Occipital lobe (tissue), 2 donors: Measurements from ENCODE around the gene DOCK7. TPM values are rescaled to one million over a fixed set of nuclear protein-coding genes. Genes with fewer than 3 reads are reported as not detected.
"Not testable (repeated sequence)": the region's sequence is repeated elsewhere in the genome, so short reads cannot be mapped to it uniquely, and the experiment has no call there.

Experiments used
- DNase-seq: peaks from one replicate; lab custom pipeline; 2025; lab: John Stamatoyannopoulos, UW
- total RNA-seq: library from RNA; depleted of rRNA; stranded (reverse); fragments of >200 nt; gene quantifications from one replicate; pipeline ENCODE4 v1.2.3, GENCODE V29; 2014

Gene DOCK7
- total RNA-seq, 1 donor from 2014 or later, result 224 TPM

DNA sequence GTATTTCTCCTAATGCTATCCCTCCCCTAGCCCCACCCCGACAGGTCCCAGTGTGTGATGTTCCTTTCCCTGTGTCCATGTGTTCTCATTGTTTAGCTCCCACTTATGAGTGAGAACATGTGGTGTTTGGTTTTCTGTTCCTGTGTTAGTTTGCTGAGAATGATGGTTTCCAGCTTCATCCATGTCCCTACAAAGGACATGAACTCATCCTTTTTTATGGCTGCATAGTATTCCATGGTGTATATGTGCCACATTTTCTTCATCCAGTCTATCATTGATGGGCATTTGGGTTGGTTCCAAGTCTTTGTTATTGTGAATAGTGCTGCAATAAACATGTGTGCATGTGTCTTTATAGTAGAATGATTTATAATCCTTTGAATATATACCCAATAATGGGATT, 77.6 kb downstream of the DOCK7 start:
- DNase-seq, result not testable (repeated sequence)

DNA sequence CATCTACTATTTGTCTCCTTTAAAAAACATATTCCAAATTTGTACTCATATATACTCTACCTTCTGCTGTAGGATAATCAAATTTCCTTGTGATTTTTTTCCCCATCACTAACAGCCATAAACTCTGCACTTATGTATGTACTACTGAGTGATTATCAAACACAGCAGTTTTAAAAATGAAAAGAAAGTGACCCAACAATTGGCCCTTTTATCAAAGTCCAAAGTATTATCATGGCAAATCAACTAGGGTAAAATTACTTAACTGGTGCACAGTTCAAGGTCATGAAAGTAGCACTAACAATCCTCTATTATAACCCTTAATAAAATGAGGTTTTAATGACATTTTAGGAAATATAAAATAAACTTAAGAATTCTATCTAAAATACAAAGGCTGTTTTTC, 79.3 kb downstream of the DOCK7 start:
- DNase-seq, result no peak

DNA sequence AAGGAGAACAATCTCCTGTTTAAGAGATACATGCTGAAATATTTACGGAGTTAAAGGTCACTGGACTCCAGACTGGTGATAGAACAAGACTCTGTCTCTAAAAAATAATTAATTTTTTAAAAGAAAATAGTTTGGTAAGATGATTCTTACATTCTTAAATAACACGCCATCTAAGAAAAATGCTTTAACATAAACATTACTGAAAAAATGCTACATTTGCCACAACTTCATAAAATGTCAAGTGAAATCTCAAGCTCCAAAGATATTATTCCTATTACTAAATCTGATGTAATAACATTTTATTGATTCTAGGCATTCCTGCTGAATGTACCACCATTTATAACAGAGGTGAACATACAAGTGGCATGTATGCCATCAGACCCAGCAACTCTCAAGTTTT, 86.7 kb downstream of the DOCK7 start:
- DNase-seq, result no peak

DNA sequence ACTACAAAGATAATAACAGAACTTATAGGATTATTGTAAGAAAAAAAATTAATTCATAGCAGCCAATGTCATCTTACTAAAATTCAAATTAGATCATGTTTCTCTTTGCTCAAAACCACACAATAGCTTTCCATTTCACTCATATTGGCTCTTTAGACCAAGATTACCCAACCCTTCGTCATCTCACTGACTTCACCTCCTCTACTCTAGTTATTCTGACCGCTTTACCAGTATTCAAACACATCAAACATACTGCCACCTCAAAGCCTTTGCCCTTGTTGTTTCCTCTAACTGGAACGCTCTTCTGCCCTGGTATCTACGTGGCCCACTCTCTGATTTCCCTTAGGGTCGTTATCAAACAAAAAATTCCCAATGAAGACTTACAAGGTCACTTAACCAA, 89.1 kb downstream of the DOCK7 start:
- DNase-seq, result no peak

DNA sequence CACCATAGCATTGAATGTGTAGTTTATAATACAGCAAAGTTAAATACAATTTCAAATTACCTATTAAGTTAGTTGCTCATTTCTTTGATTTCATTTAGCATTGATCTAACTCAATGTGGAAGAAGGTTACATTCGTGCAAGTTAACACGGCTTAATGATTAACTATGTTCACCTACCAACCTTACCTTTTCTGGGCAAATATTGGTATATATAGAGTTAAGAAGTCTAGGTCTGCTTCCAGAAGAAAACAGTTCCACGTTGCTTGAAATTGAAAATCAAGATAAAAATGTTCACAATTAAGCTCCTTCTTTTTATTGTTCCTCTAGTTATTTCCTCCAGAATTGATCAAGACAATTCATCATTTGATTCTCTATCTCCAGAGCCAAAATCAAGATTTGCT, 90.9 kb downstream of the DOCK7 start, which contains the start of gene ANGPTL3:
TSS of gene ANGPTL3 (plus strand) at position 240 of the 400 bp plus-strand sequence. CDS start at position 287, 47 bp downstream.
- no peak for DNase-seq

DNA sequence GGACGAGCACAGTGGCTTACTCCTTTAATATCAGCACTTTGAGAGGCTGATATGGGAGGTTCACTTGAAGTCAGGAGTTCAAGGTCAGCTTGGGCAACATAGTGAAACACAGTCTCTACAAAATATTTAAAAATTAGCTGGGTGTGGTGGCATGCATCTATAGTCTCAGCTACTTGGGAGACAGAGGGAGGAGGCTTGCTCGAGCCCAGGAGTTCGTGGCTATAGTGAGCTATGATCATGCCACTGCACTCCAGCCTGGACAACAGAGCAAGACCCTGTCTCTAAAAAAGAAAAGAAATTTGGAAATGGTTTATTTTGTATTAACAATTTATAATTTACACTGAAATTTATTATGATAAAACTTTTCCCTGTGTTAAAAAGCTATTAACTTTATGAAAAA, 92.5 kb downstream of the DOCK7 start:
- DNase-seq, result no peak

DNA sequence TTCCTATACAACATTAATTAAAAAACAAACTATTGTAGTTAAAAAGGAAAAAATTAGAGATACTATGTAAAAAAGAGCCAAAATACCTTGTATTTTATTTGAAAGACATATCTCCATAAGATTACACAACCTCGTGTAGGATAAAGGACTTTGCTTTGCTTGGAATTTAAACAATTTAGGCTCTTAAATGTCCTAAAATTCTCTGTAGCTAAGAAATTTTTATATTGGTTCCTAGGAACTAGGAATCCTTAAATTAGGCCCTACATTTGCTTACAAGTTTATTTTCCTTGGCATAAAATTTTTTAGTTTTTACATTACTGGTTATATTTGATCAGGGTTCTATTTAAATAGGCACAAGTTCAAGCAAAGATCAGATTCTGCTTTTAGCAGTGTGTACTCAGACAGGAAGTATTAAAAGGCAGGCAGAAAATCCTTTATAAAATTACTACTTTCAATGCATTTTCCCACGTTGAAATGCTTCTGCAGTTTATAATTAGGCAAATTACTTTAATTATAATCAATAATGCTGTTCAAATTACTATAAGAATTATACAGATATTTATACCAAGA, 94.3 kb downstream of the DOCK7 start:
- DNase-seq, result no peak

DNA sequence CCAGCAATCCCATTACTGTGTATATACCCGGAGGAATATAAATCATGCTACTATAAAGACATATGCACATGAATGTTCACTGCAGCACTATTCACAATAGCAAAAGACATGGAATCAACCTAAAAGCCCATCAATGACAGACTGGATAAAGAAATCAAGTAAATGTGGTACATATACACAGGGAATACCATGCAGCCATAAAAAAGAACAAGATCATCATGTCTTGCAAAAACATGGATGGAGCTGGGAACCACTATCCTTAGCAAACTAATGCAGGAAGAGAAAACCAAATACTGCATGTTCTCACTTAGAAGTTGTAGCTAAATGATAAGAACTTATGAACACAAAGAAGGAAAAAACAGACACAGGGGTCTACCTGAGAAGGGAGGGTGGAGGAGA, 97.2 kb downstream of the DOCK7 start:
- no peak for DNase-seq

GRCh38 chr1:62590255-62590969, 97.8 kb downstream of the DOCK7 start:
- DNase-seq, result no peak

DNA sequence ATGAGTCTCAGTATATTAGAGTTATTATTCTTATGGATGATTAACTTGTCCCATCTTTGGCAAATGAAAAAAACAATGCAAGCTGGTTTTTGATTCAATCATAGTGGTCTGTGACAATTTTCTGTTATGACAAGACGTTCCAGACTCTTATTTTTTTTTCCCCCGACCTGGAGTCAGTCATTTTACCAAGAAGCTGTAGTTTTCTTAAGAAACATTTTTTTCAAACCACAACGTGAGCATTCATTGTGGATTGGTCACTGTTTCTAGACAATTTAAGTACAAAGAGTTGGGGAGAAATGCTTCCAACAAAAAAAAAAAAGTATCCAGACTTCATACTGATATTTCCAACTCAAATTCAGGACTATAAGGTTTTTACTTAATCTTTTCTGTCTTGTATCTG, 98.9 kb downstream of the DOCK7 start:
- DNase-seq, result no peak

DNA sequence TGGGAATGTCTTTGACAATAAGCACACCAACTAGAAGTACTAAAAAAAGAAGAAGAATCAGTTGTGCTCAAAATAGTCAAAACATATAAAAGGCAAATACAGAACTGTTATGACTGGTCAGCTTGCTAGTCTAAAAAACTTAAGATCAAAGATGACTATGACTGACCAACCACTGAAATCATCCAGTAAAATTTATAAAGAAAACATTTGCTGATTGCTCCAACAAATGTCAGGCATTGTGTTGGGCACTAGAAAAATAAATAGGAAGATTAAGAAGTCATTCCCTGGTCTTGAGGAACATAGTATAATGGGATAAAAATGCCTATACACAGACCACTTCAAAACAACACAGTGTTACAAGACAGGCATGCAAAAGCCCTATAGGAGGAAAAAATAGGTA, 100.2 kb downstream of the DOCK7 start:
- DNase-seq, result no peak

DNA sequence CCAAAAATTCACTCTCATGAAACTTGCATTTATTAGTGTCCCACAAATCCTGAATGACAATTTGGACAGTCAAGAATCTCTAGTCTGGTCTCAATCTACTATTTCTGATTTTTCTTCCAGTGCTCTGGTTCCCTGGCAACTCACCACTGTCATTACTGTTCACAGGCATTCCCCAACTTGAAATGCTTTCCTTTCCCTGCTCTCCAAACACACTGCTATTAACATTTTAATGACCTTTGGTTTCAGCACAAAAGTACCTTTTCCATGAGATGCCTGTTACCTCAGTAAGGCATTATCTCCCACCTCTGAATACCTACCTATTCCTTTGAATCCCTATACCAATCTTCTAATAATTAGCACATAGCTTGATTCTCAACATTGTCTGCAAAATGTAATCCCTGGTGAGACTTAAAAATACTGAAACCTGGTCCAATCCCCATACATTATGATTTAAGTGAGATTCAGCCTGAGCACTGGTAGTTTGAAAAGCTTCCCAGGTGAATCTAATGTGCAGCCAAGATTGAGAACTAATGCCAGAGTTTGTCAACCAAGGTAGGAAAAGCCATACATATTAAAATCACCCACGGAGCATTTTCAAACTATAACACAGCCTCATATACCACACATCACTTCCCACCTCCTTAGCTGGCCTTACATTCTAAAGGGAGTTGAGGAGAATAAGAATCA, 102.6 kb downstream of the DOCK7 start:
- no peak for DNase-seq

- DNase-seq, result no peak
Observed at GRCh38 chr1:62573675-62574074, 114.5 kb downstream of the DOCK7 start.

DNA sequence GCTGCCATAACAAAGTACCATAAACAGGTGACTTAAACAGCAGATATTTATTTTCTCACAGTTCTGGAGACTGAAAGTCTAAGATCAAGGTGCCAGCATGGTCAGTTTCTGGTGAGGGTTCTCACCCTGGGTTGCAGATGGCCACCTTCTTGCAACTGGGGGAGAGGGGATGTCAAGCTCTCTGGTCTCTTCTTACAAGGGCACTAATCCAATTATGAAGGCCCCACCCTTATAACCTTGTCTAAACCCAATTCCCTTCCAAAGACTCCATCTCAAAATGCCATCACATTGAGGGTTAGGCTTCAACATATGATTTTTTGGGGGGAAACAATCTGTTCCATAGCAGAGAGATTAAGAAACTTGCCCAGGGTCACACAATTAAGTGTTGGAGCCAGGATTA, 115.7 kb downstream of the DOCK7 start:
- no peak for DNase-seq

GRCh38 chr1:62571517-62571916, 116.7 kb downstream of the DOCK7 start:
- DNase-seq, result not testable (repeated sequence)

DNA sequence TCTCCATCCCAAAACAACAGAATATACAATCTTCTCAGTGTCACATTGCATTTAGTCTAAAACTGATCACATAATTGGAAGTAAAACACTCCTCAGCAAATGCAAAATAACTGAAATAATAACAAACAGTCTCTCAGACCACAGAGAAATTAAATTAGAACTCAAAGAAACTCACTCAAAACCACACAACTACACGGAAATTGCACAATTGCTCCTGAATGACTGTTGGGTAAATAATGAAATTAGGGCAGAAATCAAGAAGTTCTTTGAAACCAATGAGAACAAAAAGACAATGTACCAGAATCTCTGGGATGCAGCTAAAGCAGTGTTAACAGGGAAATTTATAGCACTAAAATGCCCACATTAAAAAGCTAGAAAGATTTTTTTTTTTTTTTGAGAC, 120.3 kb downstream of the DOCK7 start:
- not testable (repeated sequence) for DNase-seq

GRCh38 chr1:62567182-62567581, 121.0 kb downstream of the DOCK7 start:
- DNase-seq, result not testable (repeated sequence)

DNA sequence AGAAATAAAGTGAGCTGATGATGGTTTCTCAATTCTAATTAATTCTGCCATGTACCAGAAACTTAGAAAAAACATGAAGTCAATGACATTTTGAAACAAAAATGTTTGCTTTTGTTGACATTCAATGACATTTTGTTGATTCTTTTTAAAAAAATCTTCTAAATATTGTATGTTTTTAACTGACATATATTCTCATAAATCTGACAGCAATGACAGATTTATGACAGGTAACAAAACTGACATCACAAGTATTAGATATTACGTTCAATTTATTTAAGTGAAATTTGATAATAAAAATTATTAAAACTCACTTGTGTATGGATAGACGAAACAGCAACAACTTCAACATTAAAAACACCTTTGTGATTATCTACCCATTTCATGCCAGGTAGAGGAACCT, 126.9 kb downstream of the DOCK7 start:
- no peak for DNase-seq

DNA sequence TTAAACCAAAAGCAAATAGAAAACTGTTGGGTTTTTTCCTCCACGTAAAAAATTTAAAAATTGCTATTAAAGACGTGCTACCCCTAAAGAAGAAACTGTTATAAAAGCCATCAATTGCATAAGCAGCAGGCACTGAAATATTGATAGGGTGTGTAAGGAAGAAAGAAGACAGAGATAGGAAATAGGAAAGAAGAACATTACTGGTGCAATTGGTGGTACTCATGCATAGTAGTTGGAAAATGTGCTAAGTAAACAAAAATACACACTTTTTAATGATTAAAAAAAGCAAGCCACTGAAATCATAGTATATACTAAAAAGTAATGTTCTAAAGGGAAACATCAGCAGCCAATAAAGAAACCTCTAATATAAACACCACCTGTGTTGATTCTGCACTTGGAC, 143.6 kb downstream of the DOCK7 start:
- DNase-seq, result no peak

DNA sequence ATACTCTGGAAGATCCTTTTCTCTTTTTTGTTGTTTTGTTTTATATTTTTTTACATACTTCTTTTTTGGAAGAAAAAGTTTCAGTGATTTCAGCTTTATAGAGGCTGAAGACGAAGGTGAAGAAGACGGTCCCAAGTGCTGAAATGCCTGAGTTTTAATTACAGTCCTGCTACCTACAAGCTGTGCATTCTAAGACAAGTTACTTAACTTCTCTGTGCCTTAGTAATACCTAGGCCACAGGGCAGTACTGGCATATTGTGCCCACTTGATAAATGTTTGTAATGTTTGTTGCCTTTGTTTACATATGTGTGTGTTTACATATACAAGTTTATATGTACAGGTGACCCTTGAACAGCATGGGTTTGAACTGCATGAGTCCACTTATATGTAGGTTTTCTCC, 147.1 kb downstream of the DOCK7 start:
- no peak for DNase-seq

DNA sequence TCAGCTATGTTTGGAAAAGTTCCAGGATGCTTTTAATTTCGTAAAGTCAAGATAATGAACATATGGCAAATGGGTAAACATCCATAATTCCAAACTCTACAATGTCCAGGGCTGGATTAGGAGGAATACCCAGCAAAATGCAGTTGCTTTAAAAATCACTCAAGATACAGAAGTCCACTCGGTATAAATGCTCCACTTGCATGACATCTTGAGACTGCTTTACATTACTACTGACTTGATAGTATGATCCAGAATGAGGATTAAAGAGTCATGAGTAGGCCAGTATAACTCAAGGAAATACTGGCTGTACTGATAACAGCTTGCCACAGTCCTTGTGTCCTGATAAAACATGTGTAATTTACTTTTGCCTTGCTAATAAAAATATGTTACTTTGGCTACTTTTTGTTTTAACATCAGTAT, 149.1 kb downstream of the DOCK7 start:
- DNase-seq, result no peak

GRCh38 chr1:62536865-62537264, 151.3 kb downstream of the DOCK7 start:
- DNase-seq, result no peak
